ENCODE measurements around the gene AKIRIN2.

DNA sequence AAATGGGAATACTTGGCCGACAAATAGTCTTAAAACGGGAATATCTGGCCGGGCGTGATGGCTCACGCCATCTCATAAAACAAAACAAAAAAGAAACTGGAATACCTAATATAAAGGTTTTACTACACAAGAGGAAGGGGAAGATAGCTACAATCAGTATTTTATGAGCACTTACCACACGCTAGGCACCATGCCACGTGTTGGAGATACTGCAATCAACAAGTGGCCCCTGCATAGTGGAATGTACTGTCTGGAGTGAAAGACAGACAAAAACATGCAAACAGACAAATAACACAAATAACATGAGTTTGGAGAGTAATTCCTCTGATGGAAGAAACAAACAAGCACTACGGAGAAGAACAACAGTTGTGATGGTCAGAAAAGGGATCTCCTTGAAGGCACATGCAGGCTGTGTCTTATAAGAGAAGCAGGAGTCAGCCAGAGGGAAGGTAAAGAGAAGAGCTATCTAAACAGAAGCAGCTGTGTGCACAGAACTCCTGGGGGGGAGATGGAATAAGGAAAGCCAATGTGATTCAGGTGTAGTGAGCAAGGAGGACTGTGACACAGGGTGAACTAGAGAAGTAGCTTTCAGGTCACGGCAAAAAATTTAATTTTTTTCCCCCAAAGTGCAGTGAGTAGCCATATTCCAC lies 39.1 kb upstream of the AKIRIN2 start:
- TF ChIP-seq EZH2 (IDR thresholded peaks at IDR 0.05; ENCODE audit: borderline replicate concordance, low read depth, low read length, poor library complexity, severe bottlenecking), result no peak
- TF ChIP-seq, protein P1, sequence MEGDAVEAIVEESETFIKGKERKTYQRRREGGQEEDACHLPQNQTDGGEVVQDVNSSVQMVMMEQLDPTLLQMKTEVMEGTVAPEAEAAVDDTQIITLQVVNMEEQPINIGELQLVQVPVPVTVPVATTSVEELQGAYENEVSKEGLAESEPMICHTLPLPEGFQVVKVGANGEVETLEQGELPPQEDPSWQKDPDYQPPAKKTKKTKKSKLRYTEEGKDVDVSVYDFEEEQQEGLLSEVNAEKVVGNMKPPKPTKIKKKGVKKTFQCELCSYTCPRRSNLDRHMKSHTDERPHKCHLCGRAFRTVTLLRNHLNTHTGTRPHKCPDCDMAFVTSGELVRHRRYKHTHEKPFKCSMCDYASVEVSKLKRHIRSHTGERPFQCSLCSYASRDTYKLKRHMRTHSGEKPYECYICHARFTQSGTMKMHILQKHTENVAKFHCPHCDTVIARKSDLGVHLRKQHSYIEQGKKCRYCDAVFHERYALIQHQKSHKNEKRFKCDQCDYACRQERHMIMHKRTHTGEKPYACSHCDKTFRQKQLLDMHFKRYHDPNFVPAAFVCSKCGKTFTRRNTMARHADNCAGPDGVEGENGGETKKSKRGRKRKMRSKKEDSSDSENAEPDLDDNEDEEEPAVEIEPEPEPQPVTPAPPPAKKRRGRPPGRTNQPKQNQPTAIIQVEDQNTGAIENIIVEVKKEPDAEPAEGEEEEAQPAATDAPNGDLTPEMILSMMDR (conservative IDR thresholded peaks at IDR 0.05; ENCODE audit: low read depth, low read length), result no peak
